CD8-positive, alpha-beta memory T cell (primary cell): ENCODE data around the gene NOMO2. TPM values are rescaled to one million over a fixed set of nuclear protein-coding genes. Genes with fewer than 3 reads are reported as not detected.
A peak's percentile ranks its signal among the peaks of the same experiment; 100 is the strongest.
"Not testable (repeated sequence)": the region's sequence is repeated elsewhere in the genome, so short reads cannot be mapped to it uniquely, and the experiment has no call there.

ENCODE experiments used
- CTCF ChIA-PET: fragments of 350-600 bp; sonication (Branson Sonifier 250); formaldehyde crosslinking; loops from one replicate; lab custom pipeline; 2021; ENCODE audit warnings: antibody characterized with exemption; lab: Charles Lee
- POLR2A ChIA-PET: fragments of 350-600 bp; sonication (Branson Sonifier 250); formaldehyde crosslinking; loops from one replicate; lab custom pipeline; 2021; ENCODE audit warnings: antibody characterized with exemption; lab: Charles Lee
- DNase-seq, 5 donors: peaks; one replicate each; pipeline versions ENCODE4 v3.0.0 to v3.0.0-alpha.2; 2020 to 2022; ENCODE audit warnings: mixed read lengths in 1 of 5
- H3K27ac ChIP-seq: one replicate; pipeline ENCODE4 v1.7.0; 2013; ENCODE audit warnings: low read depth, mild to moderate bottlenecking, low read length, moderate library complexity
- H3K27me3 ChIP-seq: 2 replicates; pipeline ENCODE4 v1.7.0; 2013; ENCODE audit warnings: low read length, mild to moderate bottlenecking; ENCODE audit not compliant: insufficient read depth, poor library complexity, severe bottlenecking
- H3K36me3 ChIP-seq: 2 replicates; pipeline ENCODE4 v1.7.0; 2013; ENCODE audit warnings: mild to moderate bottlenecking, low read length, moderate library complexity; ENCODE audit not compliant: insufficient read depth
- H3K4me1 ChIP-seq: 2 replicates; pipeline ENCODE4 v1.7.0; 2013; ENCODE audit warnings: mild to moderate bottlenecking, low read length, moderate library complexity; ENCODE audit not compliant: insufficient read depth
- H3K4me3 ChIP-seq: 2 replicates; pipeline ENCODE4 v1.7.0; 2013; ENCODE audit warnings: mild to moderate bottlenecking, low read length
- H3K9me3 ChIP-seq: 2 replicates; pipeline ENCODE4 v1.7.0; 2013; ENCODE audit warnings: mild to moderate bottlenecking, low read length
- H3K27ac Mint-ChIP-seq, 8 donors: one replicate each; pipeline ENCODE4 v1.8.0; 2020 to 2021; ENCODE audit warnings: mixed read lengths in 8 of 8, mild to moderate bottlenecking in 6 of 8, inconsistent platforms in 3 of 8, moderate library complexity in 3 of 8
- H3K27me3 Mint-ChIP-seq, 2 donors: one replicate each; pipeline ENCODE4 v1.8.0; 2020 to 2021; ENCODE audit warnings: mixed read lengths in 2 of 2, mild to moderate bottlenecking in 1 of 2, moderate library complexity in 1 of 2
- H3K36me3 Mint-ChIP-seq, 3 donors: one replicate each; pipeline ENCODE4 v1.8.0; 2020 to 2021; ENCODE audit warnings: mixed read lengths in 3 of 3, inconsistent platforms in 1 of 3, mild to moderate bottlenecking in 1 of 3
- H3K4me1 Mint-ChIP-seq, 3 donors: one replicate each; pipeline ENCODE4 v1.8.0; 2020 to 2021; ENCODE audit warnings: mixed read lengths in 3 of 3, inconsistent platforms in 1 of 3, mild to moderate bottlenecking in 1 of 3
- H3K4me3 Mint-ChIP-seq, 7 donors: one replicate each; pipeline ENCODE4 v1.8.0; 2020 to 2021; ENCODE audit warnings: mixed read lengths in 7 of 7, mild to moderate bottlenecking in 6 of 7, moderate library complexity in 4 of 7, inconsistent platforms in 2 of 7
- H3K9me3 Mint-ChIP-seq, 5 donors: one replicate each; pipeline ENCODE4 v1.8.0; 2020 to 2022; ENCODE audit warnings: mixed read lengths in 5 of 5, mild to moderate bottlenecking in 3 of 5, moderate library complexity in 2 of 5, inconsistent platforms in 1 of 5
- polyA plus RNA-seq: library from polyadenylated mRNA; unstranded; fragments of 300-500 nt; fragmentation: Illumina TruSeq; gene quantifications from one replicate; pipeline ENCODE4 v1.2.3, GENCODE V29; 2021
- total RNA-seq, 2 experiments: library from RNA; stranded (reverse); gene quantifications; one replicate each; pipeline ENCODE4 v1.2.3, GENCODE V29; 2021

The NOMO2 gene
- total and polyA plus RNA-seq, 3 experiments from 2014 or later: 67.5 to 90.1 (median 85.8) TPM

- H3K4me3 ChIP-seq, H3K9me3 ChIP-seq, H3K4me3 Mint-ChIP-seq, CTCF ChIA-PET, H3K36me3 ChIP-seq, H3K27ac Mint-ChIP-seq, H3K4me1 Mint-ChIP-seq, H3K27me3 ChIP-seq, H3K9me3 Mint-ChIP-seq, H3K27me3 Mint-ChIP-seq, H3K36me3 Mint-ChIP-seq, POLR2A ChIA-PET, H3K27ac ChIP-seq, H3K4me1 ChIP-seq: not testable (repeated sequence)
- DNase-seq: peak in 1 of 5 donors; percentile 3
These were observed 179.2 kb downstream of the NOMO2 start for GRCh38 chr16:18382696-18383095.

Other genes starting within 250 kb of the NOMO2 start
- gene NPIPA8, start 225.4 kb downstream of the NOMO2 start, total RNA-seq: 10 to 100 TPM; 12.5 to 18.7 TPM
- gene NPIPA8, start 225.4 kb downstream of the NOMO2 start, polyA plus RNA-seq: 1.8 TPM
- gene RPS15A, start 228.2 kb upstream of the NOMO2 start, total RNA-seq: 1,000 to 10,000 TPM; 1,654 to 1,749 TPM
- 3,131 TPM for gene RPS15A, start 228.2 kb upstream of the NOMO2 start, polyA plus RNA-seq
- gene ARL6IP1, start 239.5 kb upstream of the NOMO2 start, total RNA-seq: 10 to 100 TPM; 90.6 to 92.8 TPM
- gene ARL6IP1, start 239.5 kb upstream of the NOMO2 start, polyA plus RNA-seq: 229 TPM